Measurements from ENCODE around the gene ERBIN. TPM values are rescaled to one million over a fixed set of nuclear protein-coding genes. Genes with fewer than 3 reads are reported as not detected.

The ERBIN gene
- total and polyA plus RNA-seq, 2 of the 8 experiments (the other 6 are each of a cell fraction or from before 2014, with no cell fraction given) = 7.7 to 33.2 TPM

GRCh38 chr5:66015196-66015960 is 89.0 kb downstream of the ERBIN start:
- 91% methylated on average over 6 of the region's 6 CpGs; no CpG with 5 or more reads in 1 of the 2 experiments for WGBS, 2 experiments (ENCODE audit: extremely low coverage in 1 of 2, insufficient coverage in 1 of 2, insufficient read length in 1 of 2, insufficient replicate concordance in 2 of 2, low coverage in 1 of 2, low lambda C conversion rate in 2 of 2, missing lambda C conversion rate in 1 of 2)
- Histone ChIP-seq H3K27me3 (replicated peaks in 1 of 4; ENCODE audit: control insufficient read depth in 3 of 4, extremely low read depth in 1 of 4, insufficient read depth in 3 of 4, low read length in 3 of 4) (no peaks in the 10 kb centered on the region), H3K56ac (replicated peaks; ENCODE audit: insufficient read length, low read depth, low read length) (no peak overlapping the region), H3K18ac (ENCODE audit: extremely low read depth, low read length) (no peak overlapping the region), H3K4me1 (replicated peaks in 1 of 4; ENCODE audit: control insufficient read depth in 3 of 4, insufficient read depth in 4 of 4, low read length in 3 of 4) (no peaks in the 10 kb centered on the region), H3K4me3 (ENCODE audit: extremely low read depth in 1 of 4, insufficient read depth in 2 of 4, low read depth in 3 of 4, low read length in 4 of 4) (no peak overlapping the region), H3K14ac (ENCODE audit: insufficient read length) (no peak overlapping the region), H2AFZ (ENCODE audit: low read length) (no peak overlapping the region), H3K9ac (replicated peaks in 1 of 4; ENCODE audit: extremely low read depth in 1 of 4, low read depth in 3 of 4, low read length in 3 of 4) (no peak overlapping the region), H2BK15ac (ENCODE audit: low read length) (no peak overlapping the region), H2BK12ac (ENCODE audit: low read depth, low read length) (no peak overlapping the region), H2AK5ac (ENCODE audit: low read depth, low read length) (no peak overlapping the region), H3K79me2 (ENCODE audit: control insufficient read depth in 1 of 2, insufficient read depth in 2 of 2, low read length in 2 of 2) (peaks cover 0 to 6% of the 10 kb centered on the region in 2 experiments; a peak in 1 of 4 replicates), H3K9me3 (ENCODE audit: insufficient read depth in 2 of 2, low read depth in 1 of 2, low read length in 1 of 2) (no peaks in the 10 kb centered on the region), H3K23me2 (ENCODE audit: low read depth, low read length) (no peaks in the 10 kb centered on the region), H3K4ac (replicated peaks; ENCODE audit: insufficient read length, low read depth, low read length) (no peak overlapping the region), H4K91ac (replicated peaks; ENCODE audit: insufficient read length, low read length) (no peak overlapping the region), H3K36me3 (ENCODE audit: control insufficient read depth in 2 of 4, insufficient read depth in 4 of 4, low read length in 3 of 4) (peaks cover 0 to 14% (median 2%) of the 10 kb centered on the region in 4 experiments; a peak in 2 of 8 replicates), H2BK20ac (ENCODE audit: low read length) (no peak overlapping the region), H2BK120ac (replicated peaks; ENCODE audit: low read depth, low read length) (no peak overlapping the region), H4K20me1 (replicated peaks in 1 of 2; ENCODE audit: control insufficient read depth in 1 of 2, insufficient read depth in 2 of 2, low read length in 2 of 2) (peaks cover 0 to 2% of the 10 kb centered on the region in 2 experiments), H2BK5ac (ENCODE audit: low read depth, low read length) (no peak overlapping the region), H3K27ac (ENCODE audit: low read depth, low read length) (no peak overlapping the region), H3K79me1 (ENCODE audit: low read depth, low read length) (no peaks in the 10 kb centered on the region), H4K8ac (ENCODE audit: extremely low read depth, insufficient read depth, low read length) (no peak overlapping the region), H4K5ac (ENCODE audit: insufficient read length, low read depth, low read length) (no peak overlapping the region), H3K23ac (ENCODE audit: insufficient read length) (no peak overlapping the region), H3K4me2 (ENCODE audit: insufficient read depth in 1 of 2, low read depth in 2 of 2, low read length in 2 of 2) (no peak overlapping the region)
- FAIRE-seq = no peak
- ChIA-PET CTCF (ENCODE audit: partially characterized antibody) (no interaction called here), POLR2A (ENCODE audit: partially characterized antibody) (no interaction called here)
- DNase-seq (ENCODE audit: low read depth in 1 of 2, low spot score in 2 of 2) = no peak
- TF ChIP-seq SRF (IDR thresholded peaks at IDR 0.05; ENCODE audit: low read depth, low read length) (no peak), CREB1 (IDR thresholded peaks at IDR 0.05) (no peak), TAF7 (optimal IDR thresholded peaks at IDR 0.05; ENCODE audit: borderline replicate concordance, low read depth, low read length) (no peak), BRCA1 (IDR thresholded peaks at IDR 0.05; ENCODE audit: low read depth, low read length) (no peak), EGR1 (IDR thresholded peaks at IDR 0.05; ENCODE audit: borderline replicate concordance, low read depth, low read length) (no peak), POLR2AphosphoS5 (IDR thresholded peaks at IDR 0.05; ENCODE audit: low read depth, low read length) (no peak), ATF3 (IDR thresholded peaks at IDR 0.05; ENCODE audit: insufficient read depth, low read depth, low read length) (no peak), MAFK (IDR thresholded peaks at IDR 0.05; ENCODE audit: low read depth, low read length) (no peak), CEBPB (IDR thresholded peaks at IDR 0.05; ENCODE audit: low read depth, low read length) (no peak), SIRT6 (IDR thresholded peaks at IDR 0.05; ENCODE audit: low read length) (no peak), FOSL1 (IDR thresholded peaks at IDR 0.05; ENCODE audit: insufficient read depth, low read depth, low read length) (no peak), TBP (IDR thresholded peaks at IDR 0.05; ENCODE audit: low read depth, low read length) (no peak)
- TF ChIP-seq, protein P1, sequence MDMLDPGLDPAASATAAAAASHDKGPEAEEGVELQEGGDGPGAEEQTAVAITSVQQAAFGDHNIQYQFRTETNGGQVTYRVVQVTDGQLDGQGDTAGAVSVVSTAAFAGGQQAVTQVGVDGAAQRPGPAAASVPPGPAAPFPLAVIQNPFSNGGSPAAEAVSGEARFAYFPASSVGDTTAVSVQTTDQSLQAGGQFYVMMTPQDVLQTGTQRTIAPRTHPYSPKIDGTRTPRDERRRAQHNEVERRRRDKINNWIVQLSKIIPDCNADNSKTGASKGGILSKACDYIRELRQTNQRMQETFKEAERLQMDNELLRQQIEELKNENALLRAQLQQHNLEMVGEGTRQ (IDR thresholded peaks at IDR 0.05; ENCODE audit: low read length) = no peak
